B cell (primary cell): ENCODE data around the gene FXR2. TPM values are rescaled to one million over a fixed set of nuclear protein-coding genes. Genes with fewer than 3 reads are reported as not detected.

ENCODE experiments used
- ATAC-seq: fragments of 200-7000 bp; cut with Tn5 transposase; one replicate; pipeline ENCODE4 v1.10.0; 2021; ENCODE audit warnings: low read depth, mild to moderate bottlenecking, moderate number of reproducible peaks, moderate library complexity
- CTCF ChIA-PET: fragments of 350-600 bp; sonication (Branson Sonifier 250); formaldehyde crosslinking; loops from one replicate; lab custom pipeline; 2021; ENCODE audit warnings: antibody characterized with exemption, inconsistent platforms; lab: Charles Lee
- POLR2A ChIA-PET: fragments of 350-600 bp; sonication (Branson Sonifier 250); formaldehyde crosslinking; loops from one replicate; lab custom pipeline; 2021; ENCODE audit warnings: antibody characterized with exemption; lab: Charles Lee
- DNase-seq: peaks from one replicate; pipeline ENCODE4 v3.0.0; 2013
- H2AFZ ChIP-seq: 2 replicates; pipeline ENCODE4 v1.6.1; 2012; ENCODE audit warnings: mild to moderate bottlenecking, low read depth, low read length; ENCODE audit not compliant: insufficient read depth, poor library complexity, severe bottlenecking
- H3K27ac ChIP-seq, 2 donors: 1 replicate in 1 of 2; 2 replicates in 1 of 2; pipeline ENCODE4 v1.5.1; 2012 to 2013; ENCODE audit warnings: low read length in 2 of 2, mild to moderate bottlenecking in 2 of 2, moderate library complexity in 1 of 2
- H3K27me3 ChIP-seq, 4 experiments: fragments of 200-600 bp in 1 of 4; sonication (generic) in 1 of 4; replicated peaks in 1 of 4; 1 replicate in 2 of 4; 2 replicates in 2 of 4; pipeline versions ENCODE4 v1.6.1 to v1.7.0; 2013 to 2016; ENCODE audit warnings: low read length in 3 of 4, mild to moderate bottlenecking in 2 of 4, mixed read lengths in 1 of 4, moderate library complexity in 1 of 4; ENCODE audit not compliant: insufficient read depth in 4 of 4, control insufficient read depth in 3 of 4; ENCODE audit errors: control extremely low read depth in 1 of 4
- H3K36me3 ChIP-seq, 2 experiments: replicated peaks in 1 of 2; 1 replicate in 1 of 2; 2 replicates in 1 of 2; pipeline versions ENCODE4 v1.6.1 to v1.7.1; 2013; ENCODE audit warnings: low read length in 1 of 2; ENCODE audit not compliant: insufficient read depth in 2 of 2, control insufficient read depth in 1 of 2; ENCODE audit errors: control extremely low read depth in 1 of 2, extremely low read depth in 1 of 2
- H3K4me1 ChIP-seq, 2 donors: fragments of 200-600 bp in 1 of 2; sonication (generic) in 1 of 2; 1 replicate in 1 of 2; 2 replicates in 1 of 2; pipeline versions ENCODE4 v1.5.1 to v1.6.1; 2013 to 2017; ENCODE audit warnings: low read length in 2 of 2; ENCODE audit not compliant: control insufficient read depth in 2 of 2, insufficient read depth in 2 of 2
- H3K4me2 ChIP-seq: replicated peaks from 2 replicates; pipeline ENCODE3; 2012; ENCODE audit warnings: mild to moderate bottlenecking, low read depth, low read length; ENCODE audit not compliant: poor library complexity, severe bottlenecking
- H3K4me3 ChIP-seq, 5 experiments: fragments of 200-600 bp in 1 of 5; sonication (generic) in 1 of 5; 1 replicate in 3 of 5; 2 replicates in 2 of 5; pipeline versions ENCODE4 v1.5.1 to v1.7.0; 2011 to 2016; ENCODE audit warnings: low read length in 4 of 5, mild to moderate bottlenecking in 4 of 5, low read depth in 2 of 5, control low read depth in 1 of 5, moderate library complexity in 1 of 5; ENCODE audit not compliant: insufficient read depth in 1 of 5; ENCODE audit errors: control extremely low read depth in 1 of 5, extremely low read depth in 1 of 5
- H3K79me2 ChIP-seq: fragments of 200-600 bp; sonication (generic); one replicate; pipeline ENCODE4 v1.6.0; 2016; ENCODE audit warnings: low read length; ENCODE audit not compliant: control insufficient read depth, insufficient read depth
- H3K9ac ChIP-seq: fragments of 200-600 bp; sonication (generic); 2 replicates; pipeline ENCODE4 v1.6.1; 2017; ENCODE audit warnings: mild to moderate bottlenecking, low read length, moderate library complexity
- H3K9me3 ChIP-seq, 3 donors: one replicate each; pipeline versions ENCODE4 v1.6.1 to v1.7.1; 2013; ENCODE audit warnings: low read length in 2 of 3; ENCODE audit not compliant: control insufficient read depth in 2 of 3, insufficient read depth in 1 of 3; ENCODE audit errors: control extremely low read depth in 1 of 3
- H4K20me1 ChIP-seq: 2 replicates; pipeline ENCODE4 v1.6.0; 2012; ENCODE audit warnings: mild to moderate bottlenecking, low read length; ENCODE audit not compliant: insufficient read depth, control insufficient read depth, poor library complexity, severe bottlenecking
- H3K27ac Mint-ChIP-seq: one replicate; pipeline ENCODE4 v1.8.0; 2021; ENCODE audit warnings: mixed read lengths
- H3K27me3 Mint-ChIP-seq: one replicate; pipeline ENCODE4 v1.8.0; 2021; ENCODE audit warnings: mixed read lengths
- H3K4me1 Mint-ChIP-seq: one replicate; pipeline ENCODE4 v1.8.0; 2021; ENCODE audit warnings: mixed read lengths
- H3K4me3 Mint-ChIP-seq: one replicate; pipeline ENCODE4 v1.8.0; 2021; ENCODE audit warnings: mixed read lengths
- H3K9me3 Mint-ChIP-seq: one replicate; pipeline ENCODE4 v1.8.0; 2022; ENCODE audit warnings: mixed read lengths; ENCODE audit not compliant: insufficient read depth
- EZH2 ChIP-seq: IDR thresholded peaks from 2 replicates; pipeline ENCODE4 v1.6.1; 2012; ENCODE audit warnings: borderline replicate concordance, low read depth, mild to moderate bottlenecking, moderate library complexity, low read length; ENCODE audit not compliant: insufficient read depth, poor library complexity, severe bottlenecking
- WGBS: methylation state at CpG from one replicate; pipeline ENCODE4 v1.1.5; 2013; ENCODE audit warnings: missing lambda C conversion rate; ENCODE audit not compliant: insufficient coverage; 5-methylcytosine and 5-hydroxymethylcytosine counted together
- intact Hi-C: fragments of 100-400 bp; cut with micrococcal nuclease; formaldehyde crosslinking; loops from one replicate; pipeline ENCODE4 v1.10.0; 2022
- polyA plus RNA-seq: library from polyadenylated mRNA; depleted of rRNA; stranded (reverse); fragments of >200 nt; gene quantifications from 2 replicates; pipeline ENCODE4 v1.2.3, GENCODE V29; 2012
- total RNA-seq, 2 donors: library from RNA; stranded (reverse); fragments of 120-200 nt in 1 of 2; gene quantifications; 1 replicate in 1 of 2; 2 replicates in 1 of 2; pipeline versions ENCODE4 v1.2.3 to v1.2.4, GENCODE V29; 2013 to 2022
- TF ChIP-seq, protein P1 (sequence below): fragments of 200-600 bp; IDR thresholded peaks from one replicate; pipeline ENCODE4 v1.8.0; 2022; ENCODE audit warnings: antibody characterized with exemption, mild to moderate bottlenecking

The FXR2 gene
- total and polyA plus RNA-seq, 2 donors (not counting 1 experiment from before 2014, with no cell fraction given): 37.2 to 45.8 TPM

DNA sequence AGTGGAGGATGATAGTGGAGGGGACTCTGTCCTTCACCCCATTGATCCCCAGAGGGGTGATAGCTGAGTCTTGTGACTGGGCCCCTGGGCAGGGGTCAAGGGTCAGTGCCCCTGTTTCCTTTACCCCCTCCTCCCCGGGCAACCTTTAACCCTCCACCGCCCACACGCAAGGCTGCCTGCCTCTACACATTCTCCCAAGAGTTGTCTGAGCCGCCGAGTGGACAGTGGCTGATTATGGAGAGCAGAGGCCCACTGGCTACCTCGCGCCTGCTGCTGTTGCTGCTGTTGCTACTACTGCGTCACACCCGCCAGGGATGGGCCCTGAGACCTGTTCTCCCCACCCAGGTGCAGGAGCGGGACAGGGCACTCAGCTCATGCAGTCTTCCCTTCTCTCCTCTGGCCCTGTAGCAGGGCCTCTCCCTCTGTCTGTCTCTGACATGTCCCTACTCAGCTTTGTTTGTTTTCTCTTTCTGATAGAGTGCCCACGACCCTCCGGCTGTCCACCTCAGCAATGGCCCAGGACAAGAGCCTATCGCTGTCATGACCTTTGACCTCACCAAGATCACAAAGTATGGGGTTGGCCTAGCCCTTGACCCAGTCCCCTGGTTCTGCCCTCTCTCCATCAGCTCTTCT, 15.4 kb upstream of the FXR2 start, which contains the start of gene SHBG:
SHBG (plus strand) TSS at position 197 of the 633 bp plus-strand sequence; CDS start at position 235, 38 bp downstream.
- no peak within 1 kb of the TSS for H3K27ac ChIP-seq
- WGBS: 98% methylated on average over 10 of the region's 13 CpGs
- Mint-ChIP-seq H3K9me3 (no peaks in the 10 kb centered on the region), H3K27ac (no peak within 1 kb of the TSS), H3K27me3 (no peaks in the 10 kb centered on the region), H3K4me1 (peaks cover 17% of the 10 kb centered on the region), H3K4me3 (no peak within 1 kb of the TSS)
- no peaks in the 10 kb centered on the region for H3K36me3 ChIP-seq
- H3K4me1 ChIP-seq: peaks cover 6 to 14% of the 10 kb centered on the region in 2 donors
- peaks cover 11% of the 10 kb centered on the region for H3K79me2 ChIP-seq
- ATAC-seq: no peak
- CTCF ChIA-PET: interaction anchor here (4.6 kb wide), 1 partner anchor 57 kb away, joined by 35 read pairs; the partner anchor contains the start of genes TP53 and WRAP53
- POLR2A ChIA-PET: interaction anchor here (0.6 kb wide), 1 partner anchor 15 kb away, joined by 3 read pairs; no protein-coding TSS in a partner anchor
- H3K9me3 ChIP-seq: no peaks in the 10 kb centered on the region
- no peak for DNase-seq
- H3K27me3 ChIP-seq: no peaks in the 10 kb centered on the region
- intact Hi-C loops: no loop called here
- no peak within 1 kb of the TSS for H2AFZ ChIP-seq
- TF ChIP-seq, protein P1, sequence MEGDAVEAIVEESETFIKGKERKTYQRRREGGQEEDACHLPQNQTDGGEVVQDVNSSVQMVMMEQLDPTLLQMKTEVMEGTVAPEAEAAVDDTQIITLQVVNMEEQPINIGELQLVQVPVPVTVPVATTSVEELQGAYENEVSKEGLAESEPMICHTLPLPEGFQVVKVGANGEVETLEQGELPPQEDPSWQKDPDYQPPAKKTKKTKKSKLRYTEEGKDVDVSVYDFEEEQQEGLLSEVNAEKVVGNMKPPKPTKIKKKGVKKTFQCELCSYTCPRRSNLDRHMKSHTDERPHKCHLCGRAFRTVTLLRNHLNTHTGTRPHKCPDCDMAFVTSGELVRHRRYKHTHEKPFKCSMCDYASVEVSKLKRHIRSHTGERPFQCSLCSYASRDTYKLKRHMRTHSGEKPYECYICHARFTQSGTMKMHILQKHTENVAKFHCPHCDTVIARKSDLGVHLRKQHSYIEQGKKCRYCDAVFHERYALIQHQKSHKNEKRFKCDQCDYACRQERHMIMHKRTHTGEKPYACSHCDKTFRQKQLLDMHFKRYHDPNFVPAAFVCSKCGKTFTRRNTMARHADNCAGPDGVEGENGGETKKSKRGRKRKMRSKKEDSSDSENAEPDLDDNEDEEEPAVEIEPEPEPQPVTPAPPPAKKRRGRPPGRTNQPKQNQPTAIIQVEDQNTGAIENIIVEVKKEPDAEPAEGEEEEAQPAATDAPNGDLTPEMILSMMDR: no peak
- no peak for TF ChIP-seq EZH2
- H3K9ac ChIP-seq: no peak within 1 kb of the TSS
- H4K20me1 ChIP-seq: no peaks in the 10 kb centered on the region
- H3K4me2 ChIP-seq: no peak within 1 kb of the TSS
- no peak within 1 kb of the TSS for H3K4me3 ChIP-seq
